T-helper 17 cell (primary cell): ENCODE measurements around the gene KCNQ5. TPM values are rescaled to one million over a fixed set of nuclear protein-coding genes. Genes with fewer than 3 reads are reported as not detected.

Source experiments
- ATAC-seq: fragments of 150-1000 bp; cut with Tn5 transposase; 2 replicates; pipeline ENCODE4 v1.10.0; 2021; ENCODE audit warnings: mild to moderate bottlenecking, moderate library complexity
- DNase-seq, 3 donors: peaks; one replicate each; pipeline versions ENCODE4 v3.0.0 to v3.0.0-alpha.2; 2020 to 2021
- H3K9me3 ChIP-seq: one replicate; pipeline ENCODE4 v1.7.0; 2013; ENCODE audit warnings: low read length, mild to moderate bottlenecking; ENCODE audit not compliant: control insufficient read depth, poor library complexity, severe bottlenecking
- H3K27ac Mint-ChIP-seq: one replicate; pipeline ENCODE4 v1.8.0; 2022; ENCODE audit warnings: mild to moderate bottlenecking, moderate library complexity, mixed read lengths
- H3K27me3 Mint-ChIP-seq: one replicate; pipeline ENCODE4 v1.8.0; 2022; ENCODE audit warnings: mixed read lengths
- H3K36me3 Mint-ChIP-seq: one replicate; pipeline ENCODE4 v1.8.0; 2022; ENCODE audit warnings: low read depth, mixed read lengths
- H3K4me1 Mint-ChIP-seq: one replicate; pipeline ENCODE4 v1.8.0; 2022; ENCODE audit warnings: mild to moderate bottlenecking, mixed read lengths
- H3K4me3 Mint-ChIP-seq: one replicate; pipeline ENCODE4 v1.8.0; 2022; ENCODE audit warnings: mild to moderate bottlenecking, moderate library complexity, mixed read lengths
- total RNA-seq, 4 donors: library from RNA in 2 of 4; stranded (reverse) in 2 of 4; gene quantifications; one replicate each; pipeline ENCODE4 v1.2.3 and lab custom pipeline; 2022 to 2026

KCNQ5 gene
- total RNA-seq, 2 donors from 2014 or later, result 1.5 to 3.3 TPM

GRCh38 chr6:72672906-72673305 is 51.0 kb downstream of the KCNQ5 start:
- no peak for ATAC-seq
- no peak for DNase-seq
- no peaks in the 10 kb centered on the region for H3K9me3 ChIP-seq
- no peaks in the 10 kb centered on the region for H3K27me3 Mint-ChIP-seq
- no peak overlapping the region for H3K4me3 Mint-ChIP-seq
- peaks cover 3% of the 10 kb centered on the region for H3K4me1 Mint-ChIP-seq
- no peak overlapping the region for H3K27ac Mint-ChIP-seq
- no peaks in the 10 kb centered on the region for H3K36me3 Mint-ChIP-seq

GRCh38 chr6:72674842-72675241 is 53.0 kb downstream of the KCNQ5 start:
- Mint-ChIP-seq H3K27me3 (no peaks in the 10 kb centered on the region), H3K36me3 (no peaks in the 10 kb centered on the region), H3K27ac (no peak overlapping the region), H3K4me1 (peaks cover under 1% of the 10 kb centered on the region), H3K4me3 (no peak overlapping the region)
- DNase-seq (no peak), ATAC-seq (no peak)
- no peaks in the 10 kb centered on the region for H3K9me3 ChIP-seq

- no peaks in the 10 kb centered on the region for H3K9me3 ChIP-seq
- no peak for ATAC-seq
- Mint-ChIP-seq H3K27ac (no peak overlapping the region), H3K4me1 (no peaks in the 10 kb centered on the region), H3K36me3 (no peaks in the 10 kb centered on the region), H3K27me3 (no peaks in the 10 kb centered on the region), H3K4me3 (no peak overlapping the region)
- no peak for DNase-seq
Measured at GRCh38 chr6:72675396-72675795, 53.5 kb downstream of the KCNQ5 start.

GRCh38 chr6:72676995-72677394 is 55.1 kb downstream of the KCNQ5 start:
- Mint-ChIP-seq H3K4me1 (no peaks in the 10 kb centered on the region), H3K27ac (no peak overlapping the region)
- no peak for ATAC-seq

GRCh38 chr6:72677740-72678139 is 55.9 kb downstream of the KCNQ5 start:
- no peak for DNase-seq
- Mint-ChIP-seq H3K27me3 (no peaks in the 10 kb centered on the region), H3K4me1 (no peaks in the 10 kb centered on the region), H3K27ac (no peak overlapping the region), H3K4me3 (no peak overlapping the region), H3K36me3 (no peaks in the 10 kb centered on the region)
- no peak for ATAC-seq
- H3K9me3 ChIP-seq, result no peaks in the 10 kb centered on the region

More at GRCh38 chr6:72676995-72677394, 55.1 kb downstream of the KCNQ5 start:
- no peaks in the 10 kb centered on the region for H3K36me3 Mint-ChIP-seq
- H3K4me3 Mint-ChIP-seq, result no peak overlapping the region
- no peaks in the 10 kb centered on the region for H3K27me3 Mint-ChIP-seq
- H3K9me3 ChIP-seq, result no peaks in the 10 kb centered on the region
- no peak for DNase-seq

GRCh38 chr6:72683797-72684196 is 61.9 kb downstream of the KCNQ5 start:
- no peaks in the 10 kb centered on the region for H3K4me1 Mint-ChIP-seq
- ATAC-seq (no peak), DNase-seq (no peak)
- H3K27ac Mint-ChIP-seq, result no peak overlapping the region
- no peak overlapping the region for H3K4me3 Mint-ChIP-seq
- no peaks in the 10 kb centered on the region for H3K9me3 ChIP-seq
- no peaks in the 10 kb centered on the region for H3K27me3 Mint-ChIP-seq
- H3K36me3 Mint-ChIP-seq, result no peaks in the 10 kb centered on the region

GRCh38 chr6:72689107-72689954 is 67.5 kb downstream of the KCNQ5 start:
- no peak for DNase-seq
- Mint-ChIP-seq H3K4me1 (no peaks in the 10 kb centered on the region), H3K36me3 (no peaks in the 10 kb centered on the region), H3K27me3 (no peaks in the 10 kb centered on the region), H3K4me3 (no peak overlapping the region), H3K27ac (no peak overlapping the region)
- no peaks in the 10 kb centered on the region for H3K9me3 ChIP-seq
- no peak for ATAC-seq

- DNase-seq (no peak), ATAC-seq (no peak)
- no peaks in the 10 kb centered on the region for H3K27me3 Mint-ChIP-seq
- H3K9me3 ChIP-seq, result no peaks in the 10 kb centered on the region
- no peak overlapping the region for H3K4me3 Mint-ChIP-seq
- no peaks in the 10 kb centered on the region for H3K36me3 Mint-ChIP-seq
- H3K4me1 Mint-ChIP-seq, result no peaks in the 10 kb centered on the region
- H3K27ac Mint-ChIP-seq, result no peak overlapping the region
Measured at GRCh38 chr6:72691249-72691648, 69.4 kb downstream of the KCNQ5 start.

GRCh38 chr6:72696055-72696454 is 74.2 kb downstream of the KCNQ5 start:
- Mint-ChIP-seq H3K36me3 (no peaks in the 10 kb centered on the region), H3K4me1 (no peaks in the 10 kb centered on the region), H3K27ac (no peak overlapping the region), H3K4me3 (no peak overlapping the region), H3K27me3 (no peaks in the 10 kb centered on the region)
- ATAC-seq (no peak), DNase-seq (no peak)
- H3K9me3 ChIP-seq, result no peaks in the 10 kb centered on the region

- Mint-ChIP-seq H3K27me3 (no peaks in the 10 kb centered on the region), H3K36me3 (no peaks in the 10 kb centered on the region), H3K4me3 (no peak overlapping the region), H3K27ac (no peak overlapping the region), H3K4me1 (peaks cover 3% of the 10 kb centered on the region)
- no peak for DNase-seq
- H3K9me3 ChIP-seq, result no peaks in the 10 kb centered on the region
- ATAC-seq, result no peak
Measured at GRCh38 chr6:72699159-72699558, 77.3 kb downstream of the KCNQ5 start.

- no peak overlapping the region for H3K27ac Mint-ChIP-seq
- DNase-seq (no peak), ATAC-seq (no peak)
- no peaks in the 10 kb centered on the region for H3K36me3 Mint-ChIP-seq
- no peaks in the 10 kb centered on the region for H3K27me3 Mint-ChIP-seq
- H3K4me1 Mint-ChIP-seq, result peaks cover 3% of the 10 kb centered on the region
- no peaks in the 10 kb centered on the region for H3K9me3 ChIP-seq
- no peak overlapping the region for H3K4me3 Mint-ChIP-seq
Measured at GRCh38 chr6:72702421-72702820, 80.6 kb downstream of the KCNQ5 start.

GRCh38 chr6:72703093-72703492 is 81.2 kb downstream of the KCNQ5 start:
- Mint-ChIP-seq H3K27me3 (no peaks in the 10 kb centered on the region), H3K4me1 (peaks cover 3% of the 10 kb centered on the region), H3K27ac (no peak overlapping the region), H3K36me3 (no peaks in the 10 kb centered on the region), H3K4me3 (no peak overlapping the region)
- no peak for DNase-seq
- H3K9me3 ChIP-seq, result no peaks in the 10 kb centered on the region
- ATAC-seq, result no peak

- ATAC-seq (no peak), DNase-seq (no peak)
- Mint-ChIP-seq H3K27ac (no peak overlapping the region), H3K4me3 (peak overlapping the region; percentile 37), H3K27me3 (no peaks in the 10 kb centered on the region), H3K4me1 (peaks cover 3% of the 10 kb centered on the region), H3K36me3 (no peaks in the 10 kb centered on the region)
- no peaks in the 10 kb centered on the region for H3K9me3 ChIP-seq
Measured at GRCh38 chr6:72704979-72705378, 83.1 kb downstream of the KCNQ5 start.

GRCh38 chr6:72709431-72709830 is 87.6 kb downstream of the KCNQ5 start:
- Mint-ChIP-seq H3K36me3 (no peaks in the 10 kb centered on the region), H3K4me1 (no peaks in the 10 kb centered on the region), H3K27ac (no peak overlapping the region), H3K27me3 (no peaks in the 10 kb centered on the region), H3K4me3 (no peak overlapping the region)
- DNase-seq, result no peak
- ATAC-seq, result no peak
- no peaks in the 10 kb centered on the region for H3K9me3 ChIP-seq
